Measurements from ENCODE around the gene TGM1. TPM values are rescaled to one million over a fixed set of nuclear protein-coding genes. Genes with fewer than 3 reads are reported as not detected.

The TGM1 gene
- total and polyA plus RNA-seq, 2 donors (not counting 1 experiment from before 2014, with no cell fraction given), result 2.7 to 11.9 TPM

- H2AFZ ChIP-seq (ENCODE audit: insufficient read depth, low read depth, low read length, poor library complexity, severe bottlenecking), result no peak overlapping the region
- H4K20me1 ChIP-seq (ENCODE audit: control insufficient read depth, insufficient read depth, low read length, poor library complexity, severe bottlenecking), result peaks cover 49% of the 10 kb centered on the region
- ChIA-PET CTCF (interaction anchor here (1.1 to 8.8 kb wide), 4 partner anchors 34 to 103 kb away, joined by 3 to 254 read pairs (median 24); partner anchors contain the start of genes DHRS1 and NOP9), POLR2A (interaction anchor here (3.7 kb wide), 1 partner anchor 58 kb away, joined by 47 read pairs; the partner anchor contains the start of genes DHRS1 and NOP9)
- H3K27ac Mint-ChIP-seq, result peak overlapping the region; percentile 68
- peak overlapping the region in 1 of 2 donors; percentile 44 for H3K27ac ChIP-seq (ENCODE audit: low read length in 2 of 2)
- H3K4me3 Mint-ChIP-seq, result peak overlapping the region; percentile 98
- H3K4me1 ChIP-seq (ENCODE audit: control insufficient read depth in 2 of 2, insufficient read depth in 2 of 2, low read length in 2 of 2), result peaks cover 43 to 44% of the 10 kb centered on the region in 2 donors
- DNase-seq (no peak), ATAC-seq (ENCODE audit: low read depth) (no peak)
- no peak overlapping the region for H3K9ac ChIP-seq (ENCODE audit: low read length)
- peak overlapping the region; percentile 94 for H3K4me2 ChIP-seq (replicated peaks; ENCODE audit: low read depth, low read length, poor library complexity, severe bottlenecking)
- H3K9me3 Mint-ChIP-seq (ENCODE audit: insufficient read depth), result no peaks in the 10 kb centered on the region
- H3K36me3 ChIP-seq (replicated peaks in 1 of 2; ENCODE audit: control extremely low read depth in 1 of 2, control insufficient read depth in 1 of 2, extremely low read depth in 1 of 2, insufficient read depth in 2 of 2, low read length in 1 of 2), result peaks cover 2 to 57% of the 10 kb centered on the region in 2 experiments
- peaks cover 43% of the 10 kb centered on the region for H3K79me2 ChIP-seq (ENCODE audit: control insufficient read depth, insufficient read depth, low read length)
- H3K4me3 ChIP-seq (ENCODE audit: control extremely low read depth in 1 of 5, extremely low read depth in 1 of 5, insufficient read depth in 1 of 5, low read depth in 2 of 5, low read length in 4 of 5), result no peak overlapping the region
- peaks cover 71% of the 10 kb centered on the region for H3K4me1 Mint-ChIP-seq
- no peak for TF ChIP-seq CTCF (IDR thresholded peaks at IDR 0.05)
- TF ChIP-seq EZH2 (IDR thresholded peaks at IDR 0.05; ENCODE audit: borderline replicate concordance, insufficient read depth, low read depth, low read length, poor library complexity, severe bottlenecking), result no peak
- intact Hi-C loops (cut with micrococcal nuclease), result loop anchor here (10.0 kb wide), 1 partner anchor 226 kb away; no protein-coding TSS in a partner anchor
- no peaks in the 10 kb centered on the region for H3K9me3 ChIP-seq (ENCODE audit: control extremely low read depth in 1 of 3, control insufficient read depth in 2 of 3, insufficient read depth in 1 of 3, low read length in 2 of 3)
- WGBS (ENCODE audit: insufficient coverage), result 98% methylated on average over 7 of the region's 9 CpGs
- no peaks in the 10 kb centered on the region for H3K27me3 ChIP-seq (replicated peaks in 1 of 4; ENCODE audit: control extremely low read depth in 1 of 4, control insufficient read depth in 3 of 4, insufficient read depth in 4 of 4, low read length in 3 of 4)
- no peaks in the 10 kb centered on the region for H3K27me3 Mint-ChIP-seq
Observed at GRCh38 chr14:24240110-24240918, 22.7 kb downstream of the TGM1 start.

Measured in B cell (primary cell).